Esophagus muscularis mucosa (tissue), 4 donors: ENCODE results near the gene ATP5ME. TPM values are rescaled to one million over a fixed set of nuclear protein-coding genes. Genes with fewer than 3 reads are reported as not detected.

Experiments
- DNase-seq: peaks from one replicate; pipeline ENCODE4 v3.0.0-alpha.2; 2017; ENCODE audit errors: extremely low spot score
- H3K27ac ChIP-seq, 4 donors: fragments of 200-600 bp; sonication (generic); replicated peaks in 1 of 4; 1 replicate in 3 of 4; 2 replicates in 1 of 4; pipeline ENCODE4 v1.5.1; 2016 to 2019; ENCODE audit warnings: mild to moderate bottlenecking in 1 of 4
- H3K27me3 ChIP-seq, 4 donors: fragments of 200-600 bp; sonication (generic); one replicate each; pipeline versions ENCODE4 v1.5.1 to v1.6.0; 2016 to 2019
- H3K36me3 ChIP-seq, 4 donors: fragments of 200-600 bp; sonication (generic); one replicate each; pipeline ENCODE4 v1.5.1; 2016 to 2019
- H3K4me1 ChIP-seq, 4 donors: fragments of 200-600 bp; sonication (generic); one replicate each; pipeline ENCODE4 v1.5.1; 2016 to 2019
- H3K4me3 ChIP-seq, 4 donors: fragments of 200-600 bp; sonication (generic); 1 replicate in 2 of 4; 2 replicates in 2 of 4; pipeline ENCODE4 v1.5.1; 2016 to 2019; ENCODE audit warnings: mild to moderate bottlenecking in 4 of 4, moderate library complexity in 1 of 4
- H3K9me3 ChIP-seq, 4 donors: fragments of 200-600 bp; sonication (generic); 1 replicate in 3 of 4; 2 replicates in 1 of 4; pipeline ENCODE4 v1.5.1; 2016 to 2019
- EP300 ChIP-seq: sonication (generic); formaldehyde crosslinking; IDR thresholded peaks from one replicate; pipeline ENCODE4 v1.6.1; 2017; ENCODE audit warnings: antibody characterized with exemption
- POLR2A ChIP-seq: fragments of 450-650 bp; IDR thresholded peaks from one replicate; pipeline ENCODE4 v1.6.1; 2017; ENCODE audit warnings: antibody characterized with exemption, moderate library complexity, mild to moderate bottlenecking, low read depth
- POLR2AphosphoS5 ChIP-seq, 2 donors: sonication (generic); formaldehyde crosslinking; IDR thresholded peaks; one replicate each; pipeline ENCODE4 v1.6.1; 2017; ENCODE audit warnings: antibody characterized with exemption in 2 of 2
- WGBS: methylation state at CpG from one replicate; pipeline ENCODE4 v1.1.5; 2018; 5-methylcytosine and 5-hydroxymethylcytosine counted together
- intact Hi-C: fragments of 100-400 bp; cut with DNase I; formaldehyde crosslinking; loops from one replicate; pipeline ENCODE4 v1.15.1; 2023
- total RNA-seq, 4 donors: library from RNA; depleted of rRNA; stranded (reverse); fragments of >200 nt; gene quantifications; one replicate each; pipeline versions ENCODE4 v1.1.0 to v1.2.1, GENCODE V29; 2016
- TF ChIP-seq, protein P1 (sequence below), 3 experiments: fragments of 200-600 bp in 2 of 3; fragments of 450-650 bp in 1 of 3; sonication (generic) in 2 of 3; IDR thresholded peaks; one replicate each; pipeline ENCODE4 v1.5.1; 2017 to 2019; ENCODE audit warnings: antibody characterized with exemption in 3 of 3, mild to moderate bottlenecking in 2 of 3, moderate library complexity in 1 of 3

Gene ATP5ME
- total RNA-seq, 4 donors from 2014 or later, result 111 to 224 (median 154) TPM

DNA sequence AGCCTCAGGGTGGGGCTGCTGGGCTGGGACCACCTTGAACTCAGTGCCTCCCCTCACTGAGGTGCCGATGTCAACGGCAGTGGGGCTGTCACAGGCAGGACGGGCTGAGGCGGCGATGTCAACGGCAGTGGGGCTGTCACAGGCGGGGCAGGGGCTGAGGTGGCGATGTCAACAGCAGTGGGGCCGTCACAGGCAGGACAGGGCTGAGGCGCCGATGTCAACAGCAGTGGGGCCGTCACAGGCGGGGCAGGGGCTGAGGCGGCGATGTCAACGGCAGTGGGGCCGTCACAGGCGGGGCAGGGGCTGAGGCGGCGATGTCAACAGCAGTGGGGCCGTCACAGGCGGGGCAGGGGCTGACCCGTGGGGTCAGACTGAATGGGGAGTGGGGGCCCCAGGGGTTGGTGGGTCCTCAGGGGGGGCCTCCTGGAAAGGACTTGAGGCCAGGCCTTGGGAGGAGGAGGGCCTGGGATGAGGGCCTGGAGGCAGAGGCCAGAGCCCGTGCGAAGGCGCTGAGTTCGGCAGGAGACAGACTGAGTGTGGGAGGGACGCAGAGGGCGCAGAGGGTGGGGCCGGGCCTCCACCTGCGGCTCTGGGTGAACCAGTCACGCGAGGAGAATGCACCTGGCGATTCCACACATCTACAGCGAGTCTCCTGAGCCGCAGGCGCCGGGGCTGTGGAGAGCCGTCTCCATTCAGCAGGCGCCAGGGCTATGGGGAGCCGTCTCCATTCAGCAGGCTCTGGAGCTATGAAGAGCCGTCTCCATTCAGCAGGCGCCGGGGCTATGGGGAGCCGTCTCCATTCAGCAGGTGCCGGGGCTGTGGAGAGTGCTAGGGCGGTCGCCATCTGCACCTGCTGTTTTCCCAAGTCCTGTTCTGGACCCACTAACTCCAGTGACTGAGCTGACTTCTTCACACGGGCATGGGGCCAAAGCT, 22.9 kb downstream of the ATP5ME start:
- no peaks in the 10 kb centered on the region for H3K36me3 ChIP-seq
- intact Hi-C loops, result no loop called here
- no peak overlapping the region for H3K27ac ChIP-seq
- peaks cover 0 to 7% (median 0%) of the 10 kb centered on the region in 4 donors for H3K4me1 ChIP-seq
- 38% methylated on average over 33 of the region's 49 CpGs for WGBS
- DNase-seq, result no peak
- H3K27me3 ChIP-seq, result peaks cover 0 to 90% (median 9%) of the 10 kb centered on the region in 4 donors
- no peak overlapping the region for H3K4me3 ChIP-seq
- no peaks in the 10 kb centered on the region for H3K9me3 ChIP-seq
- TF ChIP-seq EP300, result no peak
- TF ChIP-seq POLR2A, result no peak
- no peak for TF ChIP-seq POLR2AphosphoS5 (IDR thresholded peaks at IDR 0.05)
- TF ChIP-seq, protein P1, sequence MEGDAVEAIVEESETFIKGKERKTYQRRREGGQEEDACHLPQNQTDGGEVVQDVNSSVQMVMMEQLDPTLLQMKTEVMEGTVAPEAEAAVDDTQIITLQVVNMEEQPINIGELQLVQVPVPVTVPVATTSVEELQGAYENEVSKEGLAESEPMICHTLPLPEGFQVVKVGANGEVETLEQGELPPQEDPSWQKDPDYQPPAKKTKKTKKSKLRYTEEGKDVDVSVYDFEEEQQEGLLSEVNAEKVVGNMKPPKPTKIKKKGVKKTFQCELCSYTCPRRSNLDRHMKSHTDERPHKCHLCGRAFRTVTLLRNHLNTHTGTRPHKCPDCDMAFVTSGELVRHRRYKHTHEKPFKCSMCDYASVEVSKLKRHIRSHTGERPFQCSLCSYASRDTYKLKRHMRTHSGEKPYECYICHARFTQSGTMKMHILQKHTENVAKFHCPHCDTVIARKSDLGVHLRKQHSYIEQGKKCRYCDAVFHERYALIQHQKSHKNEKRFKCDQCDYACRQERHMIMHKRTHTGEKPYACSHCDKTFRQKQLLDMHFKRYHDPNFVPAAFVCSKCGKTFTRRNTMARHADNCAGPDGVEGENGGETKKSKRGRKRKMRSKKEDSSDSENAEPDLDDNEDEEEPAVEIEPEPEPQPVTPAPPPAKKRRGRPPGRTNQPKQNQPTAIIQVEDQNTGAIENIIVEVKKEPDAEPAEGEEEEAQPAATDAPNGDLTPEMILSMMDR (IDR thresholded peaks at IDR 0.05), result no peak

DNA sequence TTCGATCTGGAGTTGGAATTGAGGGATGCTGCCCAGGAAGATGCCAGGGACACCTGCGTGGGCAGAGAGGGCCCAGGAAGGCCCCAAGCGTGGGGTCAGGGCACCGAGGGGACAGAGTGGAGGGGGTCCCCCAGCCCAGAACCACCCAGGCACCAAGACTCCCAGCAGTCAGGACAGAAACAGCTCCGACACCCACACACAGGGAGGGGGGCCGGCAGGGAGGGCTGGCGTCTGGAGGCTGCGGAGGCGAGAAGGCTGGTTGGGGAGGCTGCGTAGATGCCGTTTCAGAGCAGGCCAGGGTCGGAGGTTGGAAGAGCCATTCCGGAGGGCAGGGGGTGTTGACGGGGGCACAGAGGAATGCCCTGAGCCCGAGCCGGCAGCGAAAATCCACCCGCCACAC, 23.6 kb downstream of the ATP5ME start:
- no peaks in the 10 kb centered on the region for H3K36me3 ChIP-seq
- no peak for DNase-seq
- no peak overlapping the region for H3K4me3 ChIP-seq
- H3K27ac ChIP-seq, result no peak overlapping the region
- WGBS, result 65% methylated on average over 17 of the region's 18 CpGs
- peaks cover 0 to 84% (median 9%) of the 10 kb centered on the region in 4 donors for H3K27me3 ChIP-seq
- intact Hi-C loops, result no loop called here
- H3K9me3 ChIP-seq, result no peaks in the 10 kb centered on the region
- TF ChIP-seq POLR2A (no peak), EP300 (no peak), POLR2AphosphoS5 (IDR thresholded peaks at IDR 0.05) (no peak)
- TF ChIP-seq, protein P1 (IDR thresholded peaks at IDR 0.05), result no peak
- peaks cover 0 to 7% (median 0%) of the 10 kb centered on the region in 4 donors for H3K4me1 ChIP-seq

DNA sequence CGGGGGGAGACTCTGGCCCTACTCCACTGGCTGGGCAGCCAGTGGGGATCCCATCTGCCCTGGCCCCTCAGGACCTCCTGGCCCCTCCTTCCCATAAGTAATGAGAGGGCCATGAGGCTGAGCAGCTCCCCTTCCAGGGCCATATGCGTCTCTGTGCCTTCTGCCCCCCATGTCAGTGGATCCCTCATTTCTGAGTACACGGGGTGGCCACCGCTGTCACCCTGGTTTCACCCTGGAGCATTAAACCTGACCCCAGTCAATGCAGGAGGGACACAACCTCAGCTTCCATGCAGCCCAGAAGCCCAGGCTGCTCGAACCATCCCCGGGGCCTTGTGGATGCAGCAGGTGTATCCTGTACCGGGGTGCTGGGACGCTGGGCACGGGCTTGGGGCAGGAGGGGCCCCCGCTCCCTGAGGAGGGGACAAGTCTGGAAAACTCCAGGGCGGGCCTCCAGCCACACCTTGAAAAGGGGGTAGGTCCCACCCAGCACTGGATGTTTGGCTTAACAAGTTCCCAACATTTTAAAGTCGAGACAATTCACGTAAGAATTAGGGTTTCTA, 24.2 kb downstream of the ATP5ME start:
- H3K27me3 ChIP-seq, result peaks cover 0 to 78% (median 9%) of the 10 kb centered on the region in 4 donors
- H3K9me3 ChIP-seq, result no peaks in the 10 kb centered on the region
- 77% methylated on average over 5 of the region's 13 CpGs for WGBS
- H3K36me3 ChIP-seq, result no peaks in the 10 kb centered on the region
- no peak for DNase-seq
- intact Hi-C loops, result no loop called here
- H3K27ac ChIP-seq, result no peak overlapping the region
- TF ChIP-seq POLR2A (no peak), POLR2AphosphoS5 (IDR thresholded peaks at IDR 0.05) (no peak), EP300 (no peak)
- TF ChIP-seq, protein P1 (IDR thresholded peaks at IDR 0.05), result no peak
- H3K4me1 ChIP-seq, result peaks cover 0 to 7% (median 0%) of the 10 kb centered on the region in 4 donors
- no peak overlapping the region for H3K4me3 ChIP-seq

DNA sequence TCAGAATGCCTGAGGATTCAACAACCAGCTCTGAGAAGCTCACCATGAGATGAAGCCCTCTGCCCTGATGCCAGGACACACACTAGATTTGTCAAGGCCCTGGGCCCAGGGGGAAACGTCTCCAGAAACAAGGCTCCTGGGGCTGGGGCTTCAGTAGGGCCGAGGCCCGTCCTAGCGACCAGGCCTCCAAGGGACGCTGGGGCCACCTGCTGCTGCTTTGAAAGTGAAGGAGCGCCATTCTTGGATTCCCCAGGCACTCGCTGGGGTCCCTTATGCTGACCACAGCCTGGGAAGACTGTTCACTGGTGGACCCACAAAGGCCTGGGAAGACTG, 24.8 kb downstream of the ATP5ME start:
- H3K36me3 ChIP-seq, result no peaks in the 10 kb centered on the region
- H3K4me3 ChIP-seq, result no peak overlapping the region
- no peak for TF ChIP-seq POLR2A
- TF ChIP-seq EP300, result no peak
- TF ChIP-seq, protein P1 (IDR thresholded peaks at IDR 0.05), result no peak
- TF ChIP-seq POLR2AphosphoS5 (IDR thresholded peaks at IDR 0.05), result no peak
- no peak overlapping the region for H3K27ac ChIP-seq
- no peak for DNase-seq
- no peaks in the 10 kb centered on the region for H3K9me3 ChIP-seq
- intact Hi-C loops, result no loop called here
- WGBS, result 80% methylated on average over 2 of the region's 7 CpGs
- peaks cover 0 to 7% (median 0%) of the 10 kb centered on the region in 4 donors for H3K4me1 ChIP-seq
- peaks cover 0 to 76% (median 9%) of the 10 kb centered on the region in 4 donors for H3K27me3 ChIP-seq
